ENCODE data around the gene ZNF747.
A peak's percentile ranks its signal among the peaks of the same experiment; 100 is the strongest.
"Not testable (repeated sequence)": the region's sequence is repeated elsewhere in the genome, so short reads cannot be mapped to it uniquely, and the experiment has no call there.

Gene ZNF747

DNA sequence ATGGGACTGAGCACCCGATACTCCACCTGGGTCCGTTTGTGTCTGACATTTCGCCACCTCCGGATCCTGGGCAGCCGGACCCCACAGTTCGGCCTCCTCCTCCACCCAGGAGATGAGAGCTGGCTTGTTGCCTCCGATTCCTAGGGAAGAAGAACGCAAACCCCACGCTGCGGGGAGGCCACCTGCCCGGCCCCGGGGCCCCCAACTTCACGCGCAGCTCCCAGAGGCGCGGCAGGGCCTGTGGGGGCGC is 23.0 kb upstream of the ZNF747 start:
- DNase-seq = no peak

DNA sequence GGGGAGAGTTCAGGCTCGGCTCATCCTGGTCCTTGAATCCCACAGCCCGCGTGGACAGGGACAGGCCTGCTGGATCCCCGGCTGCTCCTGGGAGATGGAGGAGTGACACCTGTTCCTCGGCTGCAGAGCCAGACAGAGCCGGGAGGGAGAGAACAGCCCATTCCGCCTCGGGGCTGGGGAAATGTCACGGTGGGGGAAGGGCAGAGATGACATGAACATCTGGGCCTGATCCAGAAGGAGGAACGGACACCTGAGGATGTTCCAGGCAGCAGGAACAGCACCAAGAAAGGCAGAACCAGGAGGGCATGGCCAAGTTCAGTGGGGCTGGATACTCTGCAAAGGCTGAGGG is 21.4 kb upstream of the ZNF747 start:
- no peak for DNase-seq

DNA sequence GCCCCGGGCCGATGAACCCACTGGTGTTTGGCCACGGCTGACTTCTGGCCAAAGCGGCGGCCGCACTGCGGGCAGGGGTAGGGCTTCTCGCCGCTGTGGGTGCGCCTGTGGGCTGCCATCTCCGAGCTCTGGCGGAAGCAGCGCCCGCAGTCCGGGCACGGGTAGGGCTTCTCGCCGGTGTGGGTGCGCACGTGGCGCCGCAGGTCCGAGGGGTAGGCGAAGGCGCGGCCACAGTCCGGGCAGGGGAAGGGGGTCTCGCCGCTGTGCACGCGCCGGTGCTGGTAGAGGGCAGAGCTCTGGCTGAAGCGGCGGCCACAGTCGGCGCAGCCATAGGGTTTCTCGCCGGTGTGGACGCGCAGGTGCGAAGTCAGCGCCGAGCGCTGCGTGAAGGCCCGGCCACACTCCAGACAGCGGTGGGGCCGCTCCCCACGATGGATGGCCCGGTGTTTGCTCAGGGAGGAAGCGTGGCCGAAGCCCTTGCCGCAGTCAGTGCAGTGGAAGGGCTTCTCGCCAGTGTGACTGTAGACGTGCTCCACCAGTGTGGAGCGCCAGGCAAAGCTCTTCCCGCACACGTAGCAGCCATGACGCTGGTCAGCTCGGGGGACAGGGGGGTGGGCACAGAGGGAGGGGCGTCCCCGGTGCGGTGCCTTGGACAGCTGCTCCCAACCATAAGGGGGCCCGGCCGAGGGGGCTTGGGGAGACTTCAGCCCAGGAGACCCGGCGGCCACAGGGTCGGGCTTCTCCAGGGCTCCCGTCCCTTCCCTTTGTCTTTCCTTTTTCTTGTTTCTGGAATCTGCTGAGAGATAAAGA is 20.9 kb upstream of the ZNF747 start:
- no peak for DNase-seq

DNA sequence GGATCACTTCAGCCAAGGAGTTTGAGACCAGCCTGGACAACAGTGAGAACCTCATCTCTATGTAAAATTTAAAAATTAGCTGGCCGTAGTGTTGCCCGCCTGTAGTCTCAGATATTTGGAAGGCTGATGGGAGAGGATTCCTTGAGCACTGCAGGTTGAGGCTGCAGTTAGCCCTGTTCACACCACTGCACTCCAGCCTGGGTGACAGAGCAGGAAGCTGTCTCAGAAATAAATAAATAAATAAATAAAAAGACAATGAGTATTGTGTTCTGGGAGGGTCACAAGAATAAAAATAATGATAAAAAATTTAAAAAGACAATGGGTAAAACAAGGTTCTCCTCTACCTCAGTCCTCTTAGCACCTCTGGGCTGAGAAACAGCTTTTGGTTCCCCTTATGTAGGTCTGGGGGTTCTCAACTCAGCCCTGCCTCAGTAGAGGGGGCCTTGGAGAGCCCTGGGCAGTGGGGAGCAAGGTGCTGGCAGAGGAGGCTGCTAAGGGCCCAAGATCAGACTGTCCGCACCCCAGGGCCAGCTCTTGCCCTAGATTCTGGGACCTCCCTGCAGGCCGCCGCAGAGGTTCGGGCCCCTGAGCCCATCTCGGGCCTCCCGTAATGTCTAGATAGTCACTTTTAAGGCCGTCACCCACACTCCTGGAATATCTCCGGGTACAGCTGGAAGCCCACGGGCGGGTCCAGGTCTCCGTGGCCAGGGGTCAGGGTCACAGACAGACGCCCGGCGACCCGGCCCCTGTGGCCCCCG is 20.1 kb upstream of the ZNF747 start:
- DNase-seq = no peak

DNA sequence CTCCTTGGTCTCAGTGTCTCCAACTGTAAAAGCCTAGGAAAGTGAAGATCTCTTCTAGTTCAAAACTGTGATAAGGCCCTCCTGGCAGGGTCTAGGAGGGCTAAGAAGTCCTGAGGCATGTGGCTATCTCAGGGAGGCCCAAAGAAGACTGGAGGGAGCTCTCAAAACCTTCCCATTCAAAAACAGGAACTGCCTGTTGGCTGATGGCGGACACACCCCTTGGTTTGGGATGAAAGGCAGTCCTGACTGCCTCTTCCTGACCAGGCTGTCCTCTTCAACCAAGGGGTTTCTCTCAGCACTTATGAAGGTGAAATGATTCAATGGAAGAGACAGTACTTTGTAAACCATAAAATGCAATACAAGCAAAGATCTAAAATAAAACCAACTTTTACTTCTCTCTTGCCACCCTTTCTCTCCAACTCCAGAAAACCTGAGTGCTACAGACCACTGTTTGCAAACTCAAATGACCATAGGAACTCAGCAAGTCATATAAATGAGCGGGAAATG is 18.8 kb upstream of the ZNF747 start:
- peak; percentile 27 for DNase-seq

DNA sequence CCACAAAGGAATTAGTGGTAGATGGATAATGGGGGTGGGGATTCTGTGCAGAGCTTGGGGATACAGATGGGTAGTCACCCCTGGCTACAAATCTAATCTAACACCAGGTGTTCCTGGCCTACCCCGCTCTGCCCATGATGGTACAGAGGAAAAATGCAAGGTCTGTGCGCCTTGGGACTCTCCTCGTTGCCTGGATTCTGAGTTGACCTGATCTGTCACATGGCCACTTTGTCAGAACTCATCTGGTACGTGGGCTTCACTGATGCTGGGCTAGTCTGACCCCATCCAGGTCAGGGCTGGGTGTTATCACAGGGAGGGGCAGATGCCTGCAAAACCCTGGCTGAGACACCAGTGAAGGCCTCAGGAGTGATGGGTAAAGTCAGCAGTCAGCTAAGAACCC is 18.3 kb upstream of the ZNF747 start:
- no peak for DNase-seq

DNA sequence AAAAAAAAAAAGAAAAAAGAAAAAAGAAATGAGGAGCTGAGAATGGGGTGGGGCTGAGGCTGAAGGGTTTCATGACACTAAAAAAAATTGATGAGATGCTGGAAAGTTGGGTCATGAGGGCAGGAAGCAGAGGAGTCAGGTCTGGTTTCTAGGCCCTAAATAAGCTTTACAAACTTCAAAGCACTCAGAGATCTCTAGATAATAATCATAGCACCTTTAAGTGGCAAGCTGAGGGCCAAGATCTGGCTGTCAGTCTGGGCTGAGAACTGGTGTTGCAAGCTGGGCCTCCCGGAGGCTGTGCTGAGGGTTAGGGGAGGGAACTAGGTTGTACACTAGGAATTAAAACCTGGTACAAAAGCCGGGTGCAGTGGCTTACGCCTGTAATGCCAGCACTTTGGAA is 17.1 kb upstream of the ZNF747 start:
- no peak for DNase-seq

DNA sequence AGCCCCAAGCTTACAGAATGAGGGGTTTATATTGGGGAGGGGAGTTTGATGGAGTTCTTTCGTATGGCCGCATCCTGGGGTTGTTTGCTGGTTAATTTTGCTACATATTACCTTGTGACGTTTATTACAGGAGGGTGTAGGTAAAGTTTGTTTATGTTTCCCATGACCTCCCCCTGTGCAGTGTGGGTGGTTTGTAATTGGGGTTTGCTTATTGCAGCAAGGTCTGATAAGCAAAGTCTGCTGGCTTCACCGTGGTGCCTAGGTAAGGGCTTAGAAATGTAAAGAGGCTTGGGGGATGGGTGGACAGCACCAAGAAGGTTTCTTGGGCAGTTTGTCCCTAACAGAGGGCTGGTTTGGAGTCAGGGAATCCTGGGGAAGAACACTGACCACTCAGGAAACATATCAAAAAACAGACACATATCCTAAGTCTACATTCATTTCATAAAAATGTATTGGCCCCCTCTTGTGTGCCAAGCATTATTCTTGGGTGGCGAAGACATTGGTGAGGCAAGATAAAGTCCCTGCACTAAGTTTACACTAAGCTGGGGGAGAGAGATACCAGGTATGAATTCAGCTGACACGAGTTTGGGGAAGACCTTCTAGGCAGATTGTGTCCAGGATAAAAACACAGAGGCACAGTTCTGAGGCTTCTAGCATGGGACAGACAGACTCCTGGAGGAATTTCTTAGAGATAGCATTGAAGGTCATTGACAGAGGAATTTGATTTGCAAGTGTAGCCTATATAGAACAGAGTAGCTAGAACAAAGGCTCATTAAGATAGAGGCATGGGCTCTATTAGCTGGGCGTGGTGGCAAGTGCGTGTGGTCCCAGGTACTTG is 14.0 kb upstream of the ZNF747 start:
- no peak for DNase-seq

DNA sequence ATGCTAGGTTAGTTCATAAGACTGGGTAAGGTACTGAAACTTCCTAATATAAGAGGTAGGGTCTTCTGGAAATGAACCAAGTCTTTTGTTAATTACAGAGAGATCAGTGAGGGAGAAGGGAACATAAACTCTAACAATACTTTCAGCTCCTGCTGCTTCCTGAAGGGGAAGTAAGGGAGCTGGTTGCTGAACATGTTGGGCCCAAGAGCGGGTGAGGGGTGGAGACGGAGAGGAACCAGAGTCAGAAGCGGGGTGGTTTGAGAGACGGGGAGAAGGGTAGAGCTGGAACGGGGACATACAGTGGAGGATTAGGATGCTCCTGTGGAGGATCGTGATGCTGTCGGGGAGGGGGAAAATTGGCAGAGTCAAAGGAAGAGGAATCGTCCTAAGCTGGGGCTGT is 11.5 kb upstream of the ZNF747 start:
- peak; percentile 49 for DNase-seq

DNA sequence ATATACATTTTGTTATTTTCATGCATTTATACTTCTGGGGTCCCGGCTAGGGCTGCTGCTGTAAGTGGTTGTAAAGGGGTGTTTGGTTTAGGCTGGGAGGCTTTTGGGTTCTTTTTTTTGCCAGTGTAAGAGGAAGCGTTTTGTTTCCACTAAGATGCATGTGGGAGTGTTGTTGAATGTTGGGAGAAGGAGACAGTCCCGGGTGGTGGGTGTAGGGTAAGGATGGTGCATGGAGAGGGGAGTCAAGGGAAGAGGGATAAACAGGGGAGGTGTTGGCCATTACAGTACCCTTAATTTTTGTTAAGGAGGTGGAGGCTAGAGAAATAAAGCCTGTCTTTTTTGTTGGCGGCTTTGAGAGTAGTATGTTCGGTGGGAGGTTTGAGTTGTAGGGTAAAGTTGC is 8.4 kb upstream of the ZNF747 start:
- DNase-seq = no peak

DNA sequence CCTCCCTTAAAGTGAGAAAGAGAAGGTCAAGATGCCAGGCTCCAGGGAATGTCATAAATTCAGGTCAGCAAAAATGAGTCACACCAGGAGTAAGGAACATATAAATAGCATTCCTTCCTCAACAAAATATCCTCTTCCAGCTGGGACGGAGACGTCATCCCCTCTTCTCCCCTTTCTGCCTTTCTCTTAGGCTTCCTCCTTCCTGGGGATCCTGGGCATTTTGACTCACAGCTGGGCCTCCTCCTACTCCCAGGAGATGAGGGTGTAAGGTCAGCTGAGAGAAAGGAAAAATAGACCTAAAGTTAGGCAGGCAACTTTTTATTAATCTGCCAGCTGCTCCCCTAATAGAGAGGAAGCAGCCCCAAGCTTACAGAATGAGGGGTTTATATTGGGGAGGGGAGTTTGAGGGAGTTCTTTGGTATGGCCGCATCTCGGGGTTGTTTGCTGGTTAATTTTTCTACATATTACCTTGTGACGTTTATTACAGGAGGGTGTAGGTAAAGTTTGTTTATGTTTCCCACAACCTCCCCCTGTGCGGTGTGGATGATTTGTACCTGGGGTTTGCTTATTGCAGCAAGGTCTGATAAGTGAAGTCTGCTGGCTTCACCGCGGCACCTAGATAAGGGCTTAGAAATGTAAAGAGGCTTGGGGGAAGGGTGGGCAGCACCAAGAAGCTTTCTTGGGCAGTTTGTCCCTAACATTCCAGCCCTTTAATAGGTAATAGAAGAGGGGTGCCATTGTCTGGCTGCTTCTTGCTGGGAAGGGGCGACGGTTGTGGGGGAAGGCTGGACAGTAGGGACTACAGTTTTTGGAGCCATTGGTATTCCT is 7.1 kb upstream of the ZNF747 start:
- DNase-seq = peak; percentile 12

DNA sequence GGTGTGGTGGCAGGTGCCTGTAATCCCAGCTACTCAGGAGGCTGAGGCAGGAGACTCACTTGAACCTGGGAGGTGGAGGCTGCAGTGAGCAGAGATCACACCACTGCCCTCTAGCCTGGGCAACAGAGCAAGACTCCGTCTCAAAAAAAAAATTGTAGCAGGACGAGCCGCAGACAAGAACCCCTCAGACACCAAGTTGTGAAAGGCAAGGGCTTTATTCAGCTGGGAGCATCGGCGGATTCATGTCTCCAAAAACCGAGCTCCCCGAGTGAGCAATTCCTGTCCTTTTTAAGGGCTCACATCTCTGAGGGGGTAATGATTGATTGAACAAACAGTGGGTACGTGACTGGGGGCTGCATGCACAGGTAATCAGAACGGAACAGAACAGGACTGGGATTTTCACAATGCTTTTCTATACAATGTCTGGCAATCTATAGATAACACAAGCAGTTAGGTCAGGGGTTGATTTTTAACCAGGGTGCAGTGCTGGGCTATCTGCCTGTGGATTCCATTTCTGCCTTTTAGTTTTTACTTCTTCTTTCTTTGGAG is 6.3 kb upstream of the ZNF747 start:
- DNase-seq = not testable (repeated sequence)

DNA sequence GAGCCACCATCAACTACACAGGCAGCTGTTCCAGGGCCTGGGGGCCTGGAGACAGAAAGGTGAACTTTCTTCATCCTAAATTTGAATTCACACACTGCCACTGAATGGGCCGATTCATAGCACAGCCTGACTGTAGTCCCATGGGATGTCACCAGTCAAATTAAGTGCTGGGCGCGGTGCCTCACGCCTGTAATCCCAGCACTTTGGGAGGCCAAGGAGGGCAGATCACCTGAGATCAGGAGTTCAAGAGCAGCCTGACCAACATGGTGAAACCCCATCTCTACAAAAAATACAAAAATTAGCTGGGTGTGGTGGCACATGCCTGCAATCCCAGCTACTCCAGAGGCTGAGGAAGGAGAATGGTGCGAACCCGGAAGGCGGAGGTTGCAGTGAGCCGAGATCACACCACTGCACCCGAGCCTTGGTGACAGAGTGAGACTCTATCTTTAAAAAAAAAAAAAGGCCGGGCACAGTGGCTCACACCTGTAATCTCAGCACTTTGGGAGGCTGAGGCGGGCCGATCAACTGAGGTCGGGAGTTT is 5.4 kb upstream of the ZNF747 start:
- not testable (repeated sequence) for DNase-seq

DNA sequence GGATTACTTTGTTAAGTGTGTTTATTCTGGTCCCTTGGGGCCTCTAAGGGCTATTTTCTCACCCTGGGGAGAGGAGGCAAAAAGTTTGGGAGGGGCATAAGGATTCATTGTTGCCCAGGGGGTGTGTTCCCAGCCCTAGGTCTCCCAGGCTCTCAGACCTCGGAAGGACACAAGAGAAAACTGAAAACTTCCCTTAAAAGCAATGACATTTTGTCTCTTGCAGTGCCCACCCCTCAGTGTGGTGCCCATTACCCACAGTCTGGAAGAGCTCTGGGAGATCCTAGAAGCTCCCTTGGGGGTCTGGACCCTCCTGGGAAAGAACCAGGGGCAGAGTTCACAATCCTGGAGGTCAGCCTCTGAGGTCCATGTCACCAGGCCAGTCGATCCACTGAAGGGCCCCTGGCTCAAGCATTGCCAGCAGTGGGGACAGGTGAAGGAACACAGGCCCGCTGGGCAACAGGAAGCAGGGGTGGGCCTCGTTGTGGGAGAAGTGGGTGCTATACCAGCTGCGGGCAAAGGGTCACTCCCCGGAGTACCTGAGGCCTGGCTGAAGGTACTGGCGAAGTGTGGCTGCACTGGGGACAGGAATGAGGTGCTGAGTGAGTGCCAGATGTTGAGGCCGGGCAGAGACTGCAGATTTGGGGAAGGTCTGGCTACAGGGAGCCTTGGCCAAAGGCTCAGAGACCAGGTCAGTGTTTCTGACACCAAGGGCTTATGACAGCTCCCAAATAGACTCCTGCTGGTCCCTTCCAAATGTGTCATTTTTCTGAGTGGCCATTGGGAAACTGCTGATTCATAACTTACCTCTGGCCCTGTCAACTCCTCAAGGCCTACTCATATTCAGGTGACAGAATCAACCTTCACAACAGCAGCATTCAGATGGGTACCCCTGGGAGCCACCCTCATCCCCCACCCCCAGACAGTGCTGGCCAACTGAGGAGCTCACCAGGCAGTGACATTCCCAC is 4.6 kb upstream of the ZNF747 start:
- DNase-seq = no peak

DNA sequence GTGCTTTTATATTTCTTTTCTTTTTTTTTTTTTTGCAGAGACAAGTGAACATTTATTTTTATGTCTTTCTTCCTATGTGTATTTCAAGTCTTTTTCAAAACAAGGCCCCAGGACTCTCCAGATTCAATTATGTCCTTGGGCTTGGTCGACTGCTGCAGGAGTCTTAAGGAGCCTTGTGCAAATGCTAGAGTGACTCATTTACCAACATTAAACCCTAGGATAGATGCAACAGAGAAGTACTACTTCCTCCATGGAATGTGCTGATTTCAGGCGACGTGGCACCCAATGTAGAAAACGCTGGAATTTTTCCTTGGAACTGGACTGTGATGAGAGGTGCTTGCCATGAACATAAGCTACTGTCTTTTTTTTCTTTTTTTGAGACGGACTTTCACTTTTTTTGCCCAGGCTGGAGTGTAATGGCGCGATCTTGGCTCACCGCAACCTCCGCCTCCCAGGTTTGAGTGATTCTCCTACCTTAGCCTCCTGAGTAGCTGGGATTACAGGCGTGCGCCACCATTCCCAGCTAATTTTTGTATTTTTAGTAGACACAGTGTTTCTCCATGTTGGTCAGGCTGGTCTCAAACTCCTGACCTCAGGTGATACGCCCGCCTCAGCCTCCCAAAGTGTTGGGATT is 1.9 kb upstream of the ZNF747 start:
- peak; percentile 72 for DNase-seq

DNA sequence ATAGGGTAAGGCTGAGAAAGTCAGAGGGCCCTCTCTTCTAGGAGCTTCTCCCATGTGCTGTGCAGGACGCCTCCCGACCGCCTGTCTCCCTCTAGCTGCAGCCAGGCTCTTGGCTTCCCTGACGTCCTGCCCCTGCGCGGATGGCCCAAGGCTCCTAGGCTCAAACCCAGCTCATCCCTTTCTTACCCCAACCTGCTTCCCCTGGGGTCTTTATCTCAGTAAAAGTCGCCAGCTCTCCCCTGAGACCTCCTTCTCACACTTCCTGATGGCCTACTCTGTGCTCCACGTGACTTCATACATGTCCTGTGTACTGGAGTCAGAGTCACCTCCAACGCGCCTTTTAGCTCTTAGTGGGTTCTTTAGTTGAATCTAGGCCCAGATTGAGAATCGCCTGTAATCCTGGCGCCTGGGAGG is 1.1 kb upstream of the ZNF747 start:
- DNase-seq = peak; percentile 69

DNA sequence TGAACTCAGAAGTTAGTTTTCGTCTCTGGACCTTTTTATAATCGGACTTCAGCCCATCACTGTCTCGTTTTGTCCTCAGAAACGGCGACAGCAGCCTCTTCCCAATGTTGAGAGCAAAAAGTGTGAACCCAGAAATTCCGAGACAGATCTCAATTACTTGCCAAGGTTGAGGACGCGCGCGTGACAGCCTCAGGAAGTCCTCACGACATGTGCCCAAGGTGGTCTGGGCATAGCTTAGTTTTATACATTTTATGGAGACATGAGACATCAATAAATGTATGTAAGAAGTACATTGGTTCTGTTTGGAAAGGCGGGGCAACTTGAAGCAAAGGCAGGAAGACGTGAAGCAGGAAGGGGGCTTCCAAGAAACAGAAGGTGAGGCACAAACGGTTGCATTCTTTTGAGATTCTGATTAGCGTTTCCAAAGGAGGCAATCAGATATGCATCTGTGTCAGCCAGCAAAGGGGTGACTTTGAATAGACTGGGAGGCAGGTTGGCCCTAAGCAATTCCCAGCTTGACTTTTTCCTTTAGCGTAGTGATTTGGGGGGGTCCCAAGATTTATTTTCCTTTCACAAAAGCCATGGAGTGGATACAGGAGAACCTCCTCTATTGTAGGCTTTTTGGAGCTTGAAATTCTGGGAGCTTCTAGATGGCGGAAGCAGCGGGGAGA is 583 bp upstream of the ZNF747 start:
- peak; percentile 19 for DNase-seq

DNA sequence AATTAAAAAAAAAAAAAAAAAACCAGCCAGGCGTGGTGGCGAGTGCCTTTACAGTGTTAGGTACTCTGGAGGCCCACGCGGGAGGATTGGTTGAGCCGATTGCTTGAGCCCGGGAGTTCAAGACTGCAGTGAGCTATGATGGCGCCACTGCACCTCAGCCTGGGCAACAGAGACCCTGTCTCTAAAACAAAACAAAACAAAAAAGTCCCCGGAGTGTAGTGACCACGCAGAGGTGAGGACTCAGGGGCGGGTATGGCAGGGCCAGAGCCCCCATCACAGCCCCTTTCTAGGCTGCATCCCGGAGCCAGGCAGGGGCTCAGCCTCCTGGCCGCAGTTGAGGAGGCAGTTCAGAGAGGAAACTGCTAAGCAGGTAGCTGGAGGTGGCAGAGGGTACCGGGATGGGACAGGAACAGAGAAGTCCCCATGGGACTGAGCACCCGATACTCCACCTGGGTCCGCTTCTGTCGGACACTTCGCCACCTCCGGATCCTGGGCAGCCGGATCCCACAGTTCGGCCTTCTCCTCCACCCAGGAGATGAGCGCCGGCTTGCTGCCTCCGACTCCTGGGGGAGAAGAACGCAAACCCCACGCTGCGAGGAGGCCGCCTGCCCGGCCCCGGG is 800 bp downstream of the ZNF747 start:
- DNase-seq = no peak

DNA sequence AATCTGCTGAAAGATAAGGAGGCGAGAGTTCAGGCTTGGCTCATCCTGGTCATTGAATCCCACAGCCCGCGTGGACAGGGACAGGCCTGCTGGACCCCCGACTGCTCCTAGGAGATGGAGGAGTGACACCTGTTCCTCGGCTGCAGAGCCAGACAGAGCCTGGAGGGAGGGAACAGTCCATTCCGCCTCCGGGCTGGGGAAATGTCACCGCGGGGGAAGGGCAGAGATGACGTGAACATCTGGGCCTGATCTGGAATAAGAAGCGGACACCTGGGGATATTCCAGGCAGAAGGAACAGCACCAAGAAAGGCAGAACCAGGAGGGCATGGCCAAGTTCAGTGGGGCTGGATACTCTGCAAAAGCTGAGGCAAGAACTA is 1.5 kb downstream of the ZNF747 start:
- no peak for DNase-seq

Measured in inflammatory macrophage treated with lipopolysaccharide for 4 hours (primary cell).